ENCODE measurements around the gene HCK.

HCK gene

DNA sequence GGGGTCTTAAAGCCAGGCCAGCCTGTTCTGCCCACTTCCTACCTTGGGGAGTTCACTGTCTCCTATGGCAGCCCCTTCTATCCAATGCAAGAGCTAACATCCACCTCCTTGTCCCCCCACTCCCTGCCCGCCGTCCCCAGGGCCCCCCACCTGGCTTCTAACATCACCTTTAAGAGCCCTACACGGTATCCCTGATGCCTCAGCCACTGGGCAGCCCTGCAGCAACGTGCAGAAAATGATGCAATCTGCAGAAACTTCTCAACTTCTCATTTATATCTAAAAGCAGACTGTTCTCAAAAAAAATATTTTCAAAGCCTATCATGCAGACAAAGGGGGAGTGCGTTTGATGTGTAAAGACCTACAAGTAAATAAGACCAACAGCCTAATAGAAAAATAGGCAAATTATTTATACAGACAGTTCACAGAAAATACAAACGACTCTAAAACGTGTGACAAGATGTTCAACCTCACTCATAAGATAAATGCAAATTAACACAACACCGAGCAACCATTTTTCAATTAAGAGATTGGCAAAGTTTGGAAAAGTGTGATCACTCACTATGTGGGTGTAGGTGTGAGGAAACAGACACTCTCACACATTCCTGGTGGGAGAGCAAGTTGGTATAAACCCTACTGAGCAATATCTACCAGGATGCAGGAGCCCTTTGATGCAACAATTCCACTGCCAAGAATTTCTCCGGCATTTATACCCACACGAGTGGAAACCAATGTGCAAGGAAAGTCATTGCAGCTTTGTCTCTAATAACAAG is 15.1 kb upstream of the HCK start:
- Histone ChIP-seq H3K9me3 (ENCODE audit: insufficient read depth, low read length, severe bottlenecking) (no peaks in the 10 kb centered on the region), H3K27me3 (ENCODE audit: insufficient read depth, low read length, poor library complexity) (peaks cover 22% of the 10 kb centered on the region), H3K36me3 (ENCODE audit: insufficient read depth, low read length) (no peaks in the 10 kb centered on the region), H3K79me2 (ENCODE audit: insufficient read depth, low read length) (no peaks in the 10 kb centered on the region), H4K20me1 (ENCODE audit: insufficient read depth, low read length) (no peaks in the 10 kb centered on the region), H3K4me2 (ENCODE audit: insufficient read depth, low read length) (no peak overlapping the region), H3K27ac (ENCODE audit: low read length) (no peak overlapping the region), H3K4me1 (ENCODE audit: insufficient read depth, low read length) (peaks cover 7% of the 10 kb centered on the region; the same call in 1 of the 2 replicates), H3K4me3 (ENCODE audit: low read depth in 1 of 2, low read length in 2 of 2) (no peak overlapping the region), H3K9ac (ENCODE audit: low read depth, low read length) (no peak overlapping the region), H2AFZ (ENCODE audit: low read depth, low read length) (no peak overlapping the region)
- peak; percentile 27; the same call in 1 of the 3 replicates for ATAC-seq (ENCODE audit: insufficient read depth, low read depth)
- no peak for DNase-seq
- TF ChIP-seq CTCF (IDR thresholded peaks at IDR 0.05; ENCODE audit: borderline replicate concordance, extremely low read depth, low read length, poor library complexity, severe bottlenecking) (no peak), EZH2 (IDR thresholded peaks at IDR 0.05; ENCODE audit: borderline replicate concordance, low read depth, low read length, severe bottlenecking) (no peak)

DNA sequence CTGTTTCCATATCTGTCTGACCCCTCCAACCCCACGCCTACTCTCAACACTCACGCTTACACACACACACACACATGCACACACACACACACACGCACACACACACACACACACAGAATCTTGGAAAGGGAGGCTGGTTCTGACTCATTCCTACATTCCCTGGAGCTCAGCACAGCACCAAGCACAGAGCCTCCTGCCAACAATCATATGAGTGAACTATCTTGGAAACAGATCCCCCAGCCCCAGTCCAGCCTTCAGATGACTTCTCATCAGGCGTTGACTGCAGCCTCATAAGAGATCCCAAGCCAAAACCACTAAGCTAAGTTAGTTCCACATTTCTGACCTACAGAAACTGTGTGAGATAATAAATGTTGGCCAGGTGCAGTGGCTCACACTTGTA is 14.1 kb upstream of the HCK start:
- Histone ChIP-seq H3K9me3 (ENCODE audit: insufficient read depth, low read length, severe bottlenecking) (no peaks in the 10 kb centered on the region), H3K4me2 (ENCODE audit: insufficient read depth, low read length) (no peak overlapping the region), H3K4me1 (ENCODE audit: insufficient read depth, low read length) (peaks cover 7% of the 10 kb centered on the region; the same call in 1 of the 2 replicates), H3K36me3 (ENCODE audit: insufficient read depth, low read length) (no peaks in the 10 kb centered on the region), H2AFZ (ENCODE audit: low read depth, low read length) (no peak overlapping the region), H3K79me2 (ENCODE audit: insufficient read depth, low read length) (no peaks in the 10 kb centered on the region), H4K20me1 (ENCODE audit: insufficient read depth, low read length) (no peaks in the 10 kb centered on the region), H3K9ac (ENCODE audit: low read depth, low read length) (no peak overlapping the region), H3K27me3 (ENCODE audit: insufficient read depth, low read length, poor library complexity) (peaks cover 25% of the 10 kb centered on the region), H3K4me3 (ENCODE audit: low read depth in 1 of 2, low read length in 2 of 2) (no peak overlapping the region), H3K27ac (ENCODE audit: low read length) (no peak overlapping the region)
- ATAC-seq (ENCODE audit: insufficient read depth, low read depth) (no peak), DNase-seq (no peak)
- TF ChIP-seq EZH2 (IDR thresholded peaks at IDR 0.05; ENCODE audit: borderline replicate concordance, low read depth, low read length, severe bottlenecking), result no peak
- TF ChIP-seq CTCF (IDR thresholded peaks at IDR 0.05; ENCODE audit: borderline replicate concordance, extremely low read depth, low read length, poor library complexity, severe bottlenecking), result no peak

DNA sequence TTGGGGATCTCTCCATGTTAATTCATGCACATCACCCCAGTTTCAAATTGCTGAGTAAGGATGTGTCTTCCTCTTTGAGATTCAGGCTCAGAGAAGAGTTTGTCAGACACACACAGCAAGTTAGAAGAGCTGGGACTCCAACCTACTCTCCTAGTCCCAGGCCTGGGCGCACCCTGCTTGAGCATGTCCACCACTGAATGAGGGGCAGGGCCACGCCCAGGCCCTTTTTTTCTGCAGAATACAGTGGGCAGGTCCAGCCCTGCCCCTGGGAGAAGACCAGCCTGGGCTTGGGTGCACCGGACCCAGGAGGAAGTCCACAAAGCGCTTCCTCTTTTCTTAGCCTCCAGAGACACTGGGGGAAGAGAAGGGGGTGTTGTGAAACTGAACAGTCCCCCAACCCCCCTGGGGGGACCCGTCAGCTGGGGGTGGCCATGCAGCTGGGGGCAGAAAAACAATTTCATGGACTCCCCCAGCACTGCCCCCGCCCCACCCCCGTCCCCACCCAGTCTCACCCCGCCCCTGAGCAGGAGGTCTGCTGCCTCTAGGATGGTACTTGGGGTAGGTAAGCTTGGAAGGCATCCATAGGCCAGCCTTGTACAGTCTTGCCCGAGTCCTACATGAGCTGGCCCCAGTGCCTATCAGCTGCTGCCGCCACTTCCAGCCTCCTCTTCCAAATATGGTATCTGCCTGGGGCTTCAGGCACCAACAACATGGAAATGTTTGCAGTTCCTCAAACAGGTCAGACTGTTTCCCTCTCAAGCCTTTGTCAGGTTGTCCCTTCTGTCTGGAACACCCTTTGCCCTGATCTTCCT is 11.7 kb upstream of the HCK start:
- no peak for ATAC-seq (ENCODE audit: insufficient read depth, low read depth)

More for the DNA sequence above, 11.7 kb upstream of the HCK start:
- no peak overlapping the region for H3K4me3 ChIP-seq (ENCODE audit: low read depth in 1 of 2, low read length in 2 of 2)
- TF ChIP-seq EZH2 (IDR thresholded peaks at IDR 0.05; ENCODE audit: borderline replicate concordance, low read depth, low read length, severe bottlenecking), result no peak
- no peak for TF ChIP-seq CTCF (IDR thresholded peaks at IDR 0.05; ENCODE audit: borderline replicate concordance, extremely low read depth, low read length, poor library complexity, severe bottlenecking)
- peaks cover 10% of the 10 kb centered on the region for H3K27me3 ChIP-seq (ENCODE audit: insufficient read depth, low read length, poor library complexity)
- H3K79me2 ChIP-seq (ENCODE audit: insufficient read depth, low read length), result no peaks in the 10 kb centered on the region
- H3K4me2 ChIP-seq (ENCODE audit: insufficient read depth, low read length), result no peak overlapping the region
- no peaks in the 10 kb centered on the region for H3K36me3 ChIP-seq (ENCODE audit: insufficient read depth, low read length)
- no peak overlapping the region for H2AFZ ChIP-seq (ENCODE audit: low read depth, low read length)
- no peak overlapping the region for H3K9ac ChIP-seq (ENCODE audit: low read depth, low read length)
- no peaks in the 10 kb centered on the region for H4K20me1 ChIP-seq (ENCODE audit: insufficient read depth, low read length)
- no peak overlapping the region for H3K27ac ChIP-seq (ENCODE audit: low read length)
- no peak for DNase-seq
- peaks cover 7% of the 10 kb centered on the region; the same call in 1 of the 2 replicates for H3K4me1 ChIP-seq (ENCODE audit: insufficient read depth, low read length)
- H3K9me3 ChIP-seq (ENCODE audit: insufficient read depth, low read length, severe bottlenecking), result no peaks in the 10 kb centered on the region
